Liver (tissue), 2 donors: ENCODE measurements around the gene MAFG.

ENCODE experiments used
- TF ChIP-seq, protein P1 (sequence below): IDR thresholded peaks from 2 replicates; pipeline ENCODE4 v1.6.1; 2016; ENCODE audit warnings: antibody characterized with exemption, mild to moderate bottlenecking
- TF ChIP-seq, protein P2 (sequence below): IDR thresholded peaks from 2 replicates; pipeline ENCODE4 v1.6.1; 2016; ENCODE audit warnings: antibody characterized with exemption
- donor health status: healthy.

DNA sequence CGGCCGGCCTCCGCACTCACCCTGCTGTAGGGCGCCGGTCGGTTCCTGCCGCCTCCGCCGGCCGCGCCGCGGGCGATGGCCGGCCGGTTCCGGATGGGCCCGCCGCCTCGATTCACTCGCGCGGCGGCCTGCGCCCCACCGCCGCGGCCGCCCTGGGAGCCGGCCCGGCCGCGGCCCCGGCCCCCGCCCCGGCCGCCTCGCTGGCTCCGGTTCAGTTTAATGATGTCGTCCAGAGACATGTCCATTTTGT lies 36.3 kb downstream of the MAFG start:
- TF ChIP-seq, protein P1, sequence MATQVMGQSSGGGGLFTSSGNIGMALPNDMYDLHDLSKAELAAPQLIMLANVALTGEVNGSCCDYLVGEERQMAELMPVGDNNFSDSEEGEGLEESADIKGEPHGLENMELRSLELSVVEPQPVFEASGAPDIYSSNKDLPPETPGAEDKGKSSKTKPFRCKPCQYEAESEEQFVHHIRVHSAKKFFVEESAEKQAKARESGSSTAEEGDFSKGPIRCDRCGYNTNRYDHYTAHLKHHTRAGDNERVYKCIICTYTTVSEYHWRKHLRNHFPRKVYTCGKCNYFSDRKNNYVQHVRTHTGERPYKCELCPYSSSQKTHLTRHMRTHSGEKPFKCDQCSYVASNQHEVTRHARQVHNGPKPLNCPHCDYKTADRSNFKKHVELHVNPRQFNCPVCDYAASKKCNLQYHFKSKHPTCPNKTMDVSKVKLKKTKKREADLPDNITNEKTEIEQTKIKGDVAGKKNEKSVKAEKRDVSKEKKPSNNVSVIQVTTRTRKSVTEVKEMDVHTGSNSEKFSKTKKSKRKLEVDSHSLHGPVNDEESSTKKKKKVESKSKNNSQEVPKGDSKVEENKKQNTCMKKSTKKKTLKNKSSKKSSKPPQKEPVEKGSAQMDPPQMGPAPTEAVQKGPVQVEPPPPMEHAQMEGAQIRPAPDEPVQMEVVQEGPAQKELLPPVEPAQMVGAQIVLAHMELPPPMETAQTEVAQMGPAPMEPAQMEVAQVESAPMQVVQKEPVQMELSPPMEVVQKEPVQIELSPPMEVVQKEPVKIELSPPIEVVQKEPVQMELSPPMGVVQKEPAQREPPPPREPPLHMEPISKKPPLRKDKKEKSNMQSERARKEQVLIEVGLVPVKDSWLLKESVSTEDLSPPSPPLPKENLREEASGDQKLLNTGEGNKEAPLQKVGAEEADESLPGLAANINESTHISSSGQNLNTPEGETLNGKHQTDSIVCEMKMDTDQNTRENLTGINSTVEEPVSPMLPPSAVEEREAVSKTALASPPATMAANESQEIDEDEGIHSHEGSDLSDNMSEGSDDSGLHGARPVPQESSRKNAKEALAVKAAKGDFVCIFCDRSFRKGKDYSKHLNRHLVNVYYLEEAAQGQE: no peak
- TF ChIP-seq, protein P2, sequence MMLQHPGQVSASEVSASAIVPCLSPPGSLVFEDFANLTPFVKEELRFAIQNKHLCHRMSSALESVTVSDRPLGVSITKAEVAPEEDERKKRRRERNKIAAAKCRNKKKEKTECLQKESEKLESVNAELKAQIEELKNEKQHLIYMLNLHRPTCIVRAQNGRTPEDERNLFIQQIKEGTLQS: no peak
